GM18507 (cell line): ENCODE results near the gene STRN3.

ENCODE experiments used
- DNase-seq: peaks from one replicate; pipeline ENCODE4 v3.0.0; 2011; ENCODE audit warnings: low read depth; ENCODE audit not compliant: insufficient read length; ENCODE audit errors: extremely low spot score
- FAIRE-seq: peaks from 2 replicates; lab custom pipeline; 2011; peaks lifted over from hg19 to GRCh38; lab: Jason Lieb, UNC

The STRN3 gene

GRCh38 chr14:30885840-30886740, 140.1 kb downstream of the STRN3 start:
- FAIRE-seq (no peak), DNase-seq (no peak)

- no peak for DNase-seq
- no peak for FAIRE-seq
Measured at GRCh38 chr14:30884901-30885300, 141.3 kb downstream of the STRN3 start.

- DNase-seq = no peak
- no peak for FAIRE-seq
Measured at GRCh38 chr14:30883508-30884294, 142.5 kb downstream of the STRN3 start.

DNA sequence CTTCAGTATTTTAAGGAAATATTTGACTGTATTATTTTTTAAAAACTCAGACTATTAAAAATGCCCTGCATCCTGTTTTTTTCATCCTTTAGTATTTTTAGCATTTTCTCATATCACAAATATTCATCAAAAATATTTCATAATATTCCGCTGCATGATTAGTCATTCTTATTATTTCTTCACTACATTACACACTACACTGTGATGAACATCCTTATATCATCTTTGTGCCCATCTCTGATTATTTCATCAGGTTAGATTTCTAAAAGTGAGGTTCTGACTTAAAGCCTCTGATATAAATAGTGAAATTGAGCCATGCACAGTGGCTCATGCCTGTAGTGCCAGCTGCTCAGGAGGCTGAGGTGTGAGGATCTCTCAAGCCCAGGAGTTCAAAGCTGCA, 143.7 kb downstream of the STRN3 start:
- DNase-seq (no peak), FAIRE-seq (no peak)

- FAIRE-seq (peak; percentile 29), DNase-seq (no peak)
Measured at GRCh38 chr14:30876692-30877091, 149.5 kb downstream of the STRN3 start.

DNA sequence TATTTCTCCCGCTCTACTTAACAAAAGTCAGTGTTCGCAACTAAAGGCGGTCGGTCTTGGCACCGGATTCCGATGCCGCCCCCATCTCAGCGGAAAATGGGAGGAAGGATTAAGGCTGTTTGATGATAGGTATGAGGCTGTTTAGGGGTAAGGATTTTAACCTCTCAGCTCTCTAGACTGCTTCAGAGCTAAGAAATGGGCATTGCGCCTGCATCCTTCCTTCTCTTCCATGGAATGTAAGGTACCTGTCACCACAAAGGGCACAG, 150.5 kb downstream of the STRN3 start:
- FAIRE-seq = no peak
- no peak for DNase-seq

DNA sequence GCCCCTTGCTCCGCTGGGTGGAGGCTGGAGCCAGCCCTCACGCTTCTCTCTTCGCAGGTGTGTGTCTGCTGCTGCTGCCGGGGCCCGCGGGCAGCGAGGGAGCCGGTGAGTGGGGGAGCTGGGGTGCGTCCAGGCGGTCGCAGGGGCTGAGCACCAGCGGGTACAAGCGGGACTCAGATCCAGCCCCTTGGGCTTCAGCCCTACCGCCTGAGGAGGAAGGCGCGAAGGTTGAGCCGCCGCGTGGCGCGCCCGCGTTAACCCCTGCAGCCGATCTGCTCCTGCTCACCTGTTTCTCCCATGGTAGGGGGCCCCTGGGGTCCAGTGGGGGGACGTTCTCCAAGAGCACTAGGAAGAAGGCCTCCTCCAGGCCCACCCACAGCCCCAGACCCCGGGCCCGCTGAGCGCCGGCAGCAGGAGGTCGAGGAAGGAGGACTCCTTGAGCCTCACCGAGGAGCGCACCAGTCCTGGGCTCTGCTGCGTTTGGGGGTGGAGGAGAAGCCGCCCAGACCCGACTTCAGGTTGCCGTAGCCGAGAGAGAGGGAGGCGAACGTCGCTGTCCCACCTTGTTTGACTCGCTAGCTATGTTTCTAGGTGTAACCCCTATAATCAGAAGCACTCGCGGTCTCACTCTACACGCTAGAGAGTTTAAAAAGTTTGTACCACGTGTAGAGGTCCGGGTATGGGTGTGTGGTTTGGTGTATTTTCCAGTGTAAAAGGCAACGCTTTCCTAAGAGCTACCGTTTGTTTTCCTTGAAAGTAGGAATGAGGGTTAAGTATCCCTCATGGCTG, 151.0 kb downstream of the STRN3 start:
- no peak for FAIRE-seq
- DNase-seq = no peak

DNA sequence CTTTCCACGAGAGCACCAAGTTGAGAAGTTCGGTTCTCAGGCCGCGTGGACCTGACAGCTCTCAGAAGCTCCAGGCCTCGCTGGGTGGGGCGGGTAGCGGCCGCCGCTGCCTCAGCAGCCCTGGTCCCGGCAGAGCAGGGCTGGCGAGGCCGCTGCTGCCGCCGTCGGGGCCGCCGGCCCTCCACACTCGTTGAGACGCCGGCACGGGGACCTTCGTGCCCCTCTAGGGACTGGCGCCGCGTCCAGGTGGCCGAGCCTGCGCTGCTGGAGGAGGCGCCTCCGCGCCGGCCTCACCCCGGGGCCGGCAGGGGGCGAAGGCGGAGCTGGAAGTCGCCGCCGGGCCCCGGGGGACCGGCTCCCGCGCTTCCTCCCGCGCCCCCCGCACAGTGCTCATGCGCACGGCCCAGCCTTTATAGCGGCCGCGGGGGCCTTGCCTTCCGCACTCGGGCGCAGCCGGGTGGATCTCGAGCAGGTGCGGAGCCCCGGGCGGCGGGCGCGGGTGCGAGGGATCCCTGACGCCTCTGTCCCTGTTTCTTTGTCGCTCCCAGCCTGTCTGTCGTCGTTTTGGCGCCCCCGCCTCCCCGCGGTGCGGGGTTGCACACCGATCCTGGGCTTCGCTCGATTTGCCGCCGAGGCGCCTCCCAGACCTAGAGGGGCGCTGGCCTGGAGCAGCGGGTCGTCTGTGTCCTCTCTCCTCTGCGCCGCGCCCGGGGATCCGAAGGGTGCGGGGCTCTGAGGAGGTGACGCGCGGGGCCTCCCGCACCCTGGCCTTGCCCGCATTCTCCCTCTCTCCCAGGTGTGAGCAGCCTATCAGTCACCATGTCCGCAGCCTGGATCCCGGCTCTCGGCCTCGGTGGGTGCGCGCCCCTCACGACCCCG, 151.8 kb downstream of the STRN3 start, which contains the start of gene COCH:
COCH (plus strand) TSS at position 440 of the 879 bp plus-strand sequence; CDS start at position 820, 380 bp downstream.
- FAIRE-seq = peak; percentile 74
- DNase-seq = peak; percentile 68

- no peak for DNase-seq
- no peak for FAIRE-seq
Measured at GRCh38 chr14:30873308-30874119, 152.7 kb downstream of the STRN3 start.

DNA sequence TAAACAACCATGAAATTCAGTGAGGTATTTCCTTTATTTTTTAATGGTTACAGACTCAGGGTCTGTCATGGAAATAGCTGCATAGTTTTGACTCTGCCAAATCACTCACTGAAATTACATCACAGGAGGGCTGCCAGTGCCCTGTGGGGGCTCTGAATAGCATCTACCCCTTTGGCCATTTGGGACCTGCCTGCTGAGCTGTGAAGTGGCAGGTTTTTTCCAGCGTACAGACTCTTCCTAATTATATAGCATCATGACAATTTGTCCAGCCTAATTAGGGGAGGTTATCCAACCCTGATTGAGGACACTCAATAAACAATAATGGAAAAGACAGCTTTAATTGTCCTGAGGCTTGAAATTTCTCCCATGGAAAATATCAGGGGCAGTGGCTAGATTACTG, 153.6 kb downstream of the STRN3 start:
- no peak for DNase-seq

GRCh38 chr14:30869551-30870155, 156.5 kb downstream of the STRN3 start:
- no peak for DNase-seq
- FAIRE-seq = no peak

More for the DNA sequence above, 153.6 kb downstream of the STRN3 start:
- FAIRE-seq = no peak

- DNase-seq (no peak), FAIRE-seq (no peak)
Measured at GRCh38 chr14:30868736-30869135, 157.4 kb downstream of the STRN3 start.

- no peak for FAIRE-seq
Measured at GRCh38 chr14:30864934-30865333, 161.2 kb downstream of the STRN3 start.

DNA sequence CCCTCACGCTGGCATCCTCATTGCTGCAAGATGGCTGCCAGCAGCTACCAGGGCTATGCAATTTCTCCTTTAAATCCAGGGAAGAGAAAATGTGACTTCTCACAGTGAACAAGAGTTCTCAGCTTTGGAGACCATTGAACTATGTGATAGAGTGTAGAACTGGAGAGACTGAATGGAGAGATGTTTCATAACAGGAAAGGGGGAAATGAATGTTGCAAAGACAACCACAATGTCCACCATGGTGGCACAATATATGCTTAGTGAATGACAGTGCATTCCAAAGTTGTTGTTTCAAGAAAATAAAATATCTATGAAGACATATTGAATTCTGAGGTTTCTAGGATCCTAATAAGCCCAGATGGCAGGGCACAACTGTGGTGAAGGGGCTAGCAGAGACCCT, 165.0 kb downstream of the STRN3 start:
- no peak for DNase-seq
- no peak for FAIRE-seq

More at GRCh38 chr14:30864934-30865333, 161.2 kb downstream of the STRN3 start:
- DNase-seq = no peak

DNA sequence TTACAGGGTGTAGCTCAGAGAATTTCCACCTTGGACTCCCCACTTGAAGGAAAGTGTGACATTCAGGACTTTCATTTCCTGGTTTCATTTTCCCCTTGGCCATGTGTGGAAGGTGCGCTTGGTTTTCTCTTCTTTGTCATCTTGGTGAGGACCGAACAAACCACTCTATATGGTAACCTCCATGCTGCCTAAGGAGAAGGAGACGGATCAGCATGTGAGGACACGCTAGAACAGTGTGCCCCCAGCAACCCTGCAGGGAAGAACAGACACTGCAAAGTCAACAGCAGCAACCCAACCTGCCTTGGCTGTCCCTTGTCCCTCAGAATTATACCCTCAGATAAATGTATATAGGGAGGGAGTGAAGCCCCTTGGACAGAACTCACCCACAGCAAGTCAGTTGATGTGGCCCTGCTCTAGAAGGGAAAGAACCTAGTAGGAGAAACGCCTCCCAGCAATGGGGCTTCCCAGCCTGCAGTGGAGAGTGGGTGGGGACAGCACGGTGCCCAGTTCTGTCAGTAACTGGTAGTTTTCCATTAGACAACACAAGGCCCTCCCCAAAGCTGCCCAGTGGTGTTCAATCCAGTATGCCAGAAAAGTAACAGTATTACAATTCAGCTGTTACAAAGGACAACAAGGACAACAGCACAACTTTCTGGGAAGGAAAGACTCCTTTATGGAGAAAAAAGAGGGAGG, 170.7 kb downstream of the STRN3 start:
- no peak for DNase-seq
- peak; percentile 79 for FAIRE-seq

DNA sequence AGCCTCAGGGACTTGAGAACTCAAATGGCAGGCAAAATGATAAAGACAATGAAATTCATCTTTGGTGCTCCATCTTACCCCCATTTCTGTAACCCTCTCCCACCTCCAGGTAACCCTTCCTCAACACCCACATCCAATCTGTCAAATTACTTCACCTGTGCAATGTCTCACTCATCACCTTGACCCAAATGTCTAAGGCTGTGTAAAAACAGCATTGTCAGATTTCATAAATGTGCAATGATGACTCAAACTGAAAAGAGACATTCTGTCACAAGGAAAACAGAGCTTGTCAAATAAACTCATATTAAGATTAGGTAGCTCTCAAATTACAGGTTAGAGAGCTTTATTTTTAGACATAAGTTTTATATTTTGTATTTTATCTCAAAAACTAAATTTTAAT, 171.7 kb downstream of the STRN3 start:
- DNase-seq (no peak), FAIRE-seq (peak; percentile 56)

GRCh38 chr14:30853946-30854345, 172.2 kb downstream of the STRN3 start:
- FAIRE-seq (no peak), DNase-seq (no peak)
